Measurements from ENCODE around the gene CFAP65.

Gene CFAP65

GRCh38 chr2:219030177-219030940, 11.0 kb downstream of the CFAP65 start:
- DNase-seq = no peak

DNA sequence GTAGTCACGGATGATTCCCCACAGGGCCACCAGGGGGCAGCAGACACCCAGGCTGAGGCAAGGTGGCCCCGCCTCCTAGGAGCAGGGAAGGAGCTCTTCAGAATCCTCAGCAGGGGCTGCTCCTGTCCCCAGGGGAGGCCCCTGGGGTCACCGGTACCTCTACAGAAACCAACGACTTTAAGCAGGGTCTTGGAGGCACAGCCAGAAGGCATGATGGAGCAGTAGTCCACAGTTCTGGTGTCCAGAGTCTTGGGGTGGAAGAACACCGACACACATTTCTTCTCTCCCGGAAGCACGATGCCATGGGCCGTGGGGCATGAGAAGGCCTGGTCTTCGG, 11.5 kb downstream of the CFAP65 start:
- DNase-seq = peak; percentile 37

DNA sequence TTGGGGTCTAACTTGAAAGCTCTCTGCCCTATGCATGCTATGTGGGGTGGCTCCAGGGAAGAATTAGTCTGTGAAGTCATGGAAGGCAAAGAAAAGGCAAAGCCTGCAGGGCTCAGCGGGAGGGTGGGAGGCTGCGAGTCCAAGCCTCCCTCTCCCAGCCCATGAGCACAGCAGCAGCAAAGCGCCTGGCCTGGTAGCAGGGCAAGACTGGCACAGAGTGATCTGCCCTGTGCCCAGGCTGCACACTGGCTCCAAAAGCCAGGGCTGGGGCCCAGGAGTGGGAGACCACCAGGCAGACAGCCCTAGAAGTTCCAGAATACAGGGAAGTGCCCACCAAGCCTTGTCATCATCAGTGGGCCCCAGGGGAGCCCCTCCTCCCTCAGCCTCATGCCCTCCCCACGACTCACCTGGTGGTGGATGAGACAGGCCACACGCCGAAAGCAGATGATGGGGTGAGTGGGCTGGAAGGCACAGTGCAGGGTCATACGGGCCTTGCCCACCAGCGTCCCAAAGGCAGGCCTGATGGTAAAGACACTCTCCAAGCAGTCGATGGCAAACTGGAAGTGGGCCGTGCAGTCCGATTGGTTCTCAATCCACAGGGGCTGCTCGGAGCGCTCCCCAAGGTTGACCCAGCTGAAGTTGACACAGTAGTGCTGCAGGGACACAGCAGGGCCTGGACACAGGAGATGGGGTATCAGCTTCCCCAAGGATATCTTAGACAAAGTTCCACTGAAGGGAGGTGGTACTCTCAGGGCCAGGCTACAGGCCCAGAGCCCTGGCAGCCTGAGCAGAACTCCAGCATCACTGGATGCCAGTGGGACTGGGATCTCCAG, 12.1 kb downstream of the CFAP65 start:
- no peak for DNase-seq

DNA sequence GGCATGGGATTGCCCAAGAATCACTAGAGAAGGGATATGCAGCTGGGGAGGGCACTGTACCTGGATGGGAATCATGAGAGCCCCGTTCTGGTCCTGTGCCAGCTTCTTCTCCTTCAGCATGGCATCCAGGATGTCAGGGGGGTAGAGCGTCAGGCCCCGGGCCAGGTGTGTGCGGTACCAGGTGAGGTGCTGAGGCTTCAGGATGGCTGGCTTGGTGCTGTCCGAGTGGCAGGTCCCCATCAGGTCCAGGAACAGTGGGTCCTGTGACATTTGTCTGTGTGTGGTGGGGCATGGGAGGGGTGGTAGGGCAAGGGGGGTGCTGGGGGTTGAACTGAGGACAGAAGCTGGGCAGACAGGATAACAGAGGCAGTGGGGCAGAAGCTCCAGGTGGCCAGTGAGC, 13.2 kb downstream of the CFAP65 start:
- DNase-seq = no peak

DNA sequence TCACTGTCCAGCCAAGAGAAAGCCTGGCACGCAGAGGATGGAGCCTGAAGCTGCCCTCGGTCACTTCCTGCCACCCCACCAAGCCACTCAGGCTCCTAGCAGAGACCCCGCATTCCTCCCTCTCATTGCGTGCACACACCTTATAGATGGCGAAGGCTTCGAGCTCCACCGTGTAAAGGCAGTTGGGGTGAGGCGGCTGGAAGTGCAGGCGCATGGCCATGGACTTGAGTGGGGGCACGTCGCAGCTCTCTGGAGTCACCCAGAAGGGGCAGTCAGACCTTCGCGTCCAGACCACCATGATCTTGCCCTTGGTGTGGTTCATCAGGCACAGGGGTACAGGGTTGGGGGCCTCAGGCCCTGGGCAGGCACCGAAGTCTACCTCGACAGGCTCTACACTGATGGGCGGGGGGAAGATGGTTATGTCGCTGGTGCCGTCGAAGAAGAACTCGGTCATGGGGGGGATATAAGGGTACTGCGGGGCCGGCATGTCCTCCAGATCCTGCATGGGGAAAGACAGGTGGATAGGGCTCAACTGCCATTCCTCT, 13.7 kb downstream of the CFAP65 start:
- no peak for DNase-seq

DNA sequence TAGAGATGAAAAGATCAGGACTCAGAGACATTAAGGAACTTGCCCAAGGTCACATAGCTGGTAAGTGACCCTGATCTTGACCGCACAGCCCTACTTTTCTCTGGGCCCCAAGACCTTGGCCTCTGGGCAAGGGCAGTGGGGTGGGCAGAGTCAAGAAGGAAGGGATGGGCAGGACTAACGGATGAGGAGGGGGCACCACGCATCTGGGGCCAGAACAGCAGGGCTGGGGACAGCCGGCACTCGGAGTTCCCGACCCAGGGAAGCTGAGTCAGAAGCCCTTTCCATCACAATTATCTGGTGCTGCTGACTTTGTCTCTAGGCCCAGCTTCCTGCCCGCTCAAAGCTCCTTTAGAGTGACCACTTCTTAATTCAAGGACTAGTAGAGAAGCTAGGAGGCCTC, 14.4 kb downstream of the CFAP65 start:
- no peak for DNase-seq

DNA sequence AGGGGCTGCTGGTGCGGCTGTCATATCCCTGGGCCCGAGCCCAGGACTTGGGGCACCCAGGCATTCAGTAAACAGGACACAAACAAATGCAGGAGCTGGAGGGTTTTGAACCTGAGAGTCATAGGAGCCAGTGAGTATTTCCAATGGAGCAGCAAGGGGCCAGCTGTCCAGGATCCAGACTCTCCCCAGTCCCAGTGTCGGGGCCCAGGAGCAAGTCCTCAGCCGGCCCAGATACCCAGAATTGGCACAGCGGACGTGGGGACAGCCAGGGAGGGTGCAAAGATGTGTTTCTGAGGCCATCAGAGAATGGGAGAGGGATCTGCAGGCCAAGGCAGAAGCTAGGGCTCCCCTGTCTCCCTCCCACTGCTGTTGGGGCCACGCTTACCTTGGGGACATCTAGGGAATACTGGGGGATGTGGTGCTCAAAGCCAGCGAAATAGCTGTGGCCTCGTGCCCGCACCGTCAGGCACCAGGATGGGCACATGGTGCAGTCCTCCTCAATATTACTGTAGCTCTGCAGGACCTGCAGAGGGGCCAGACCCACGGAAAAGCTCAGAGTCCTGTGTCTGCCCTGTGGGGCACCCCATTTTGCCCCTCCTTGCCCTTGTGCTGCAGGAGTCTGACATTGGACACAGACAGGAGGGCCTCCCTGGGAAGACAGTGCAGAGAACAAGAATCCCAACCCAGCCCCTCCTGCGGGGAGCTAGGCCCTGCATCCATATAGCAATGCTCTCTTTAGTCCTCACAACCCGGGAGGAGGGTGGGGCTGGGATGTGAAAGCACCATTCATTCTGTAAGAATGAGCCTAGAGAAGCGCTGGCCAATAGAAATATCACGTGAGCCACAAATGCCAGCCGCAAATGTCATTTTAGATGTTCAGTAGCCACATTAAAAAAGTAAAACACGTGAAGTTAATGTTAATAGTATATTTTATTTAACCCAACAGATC, 15.4 kb downstream of the CFAP65 start:
- no peak for DNase-seq

GRCh38 chr2:219024059-219024458, 17.3 kb downstream of the CFAP65 start:
- DNase-seq = no peak

DNA sequence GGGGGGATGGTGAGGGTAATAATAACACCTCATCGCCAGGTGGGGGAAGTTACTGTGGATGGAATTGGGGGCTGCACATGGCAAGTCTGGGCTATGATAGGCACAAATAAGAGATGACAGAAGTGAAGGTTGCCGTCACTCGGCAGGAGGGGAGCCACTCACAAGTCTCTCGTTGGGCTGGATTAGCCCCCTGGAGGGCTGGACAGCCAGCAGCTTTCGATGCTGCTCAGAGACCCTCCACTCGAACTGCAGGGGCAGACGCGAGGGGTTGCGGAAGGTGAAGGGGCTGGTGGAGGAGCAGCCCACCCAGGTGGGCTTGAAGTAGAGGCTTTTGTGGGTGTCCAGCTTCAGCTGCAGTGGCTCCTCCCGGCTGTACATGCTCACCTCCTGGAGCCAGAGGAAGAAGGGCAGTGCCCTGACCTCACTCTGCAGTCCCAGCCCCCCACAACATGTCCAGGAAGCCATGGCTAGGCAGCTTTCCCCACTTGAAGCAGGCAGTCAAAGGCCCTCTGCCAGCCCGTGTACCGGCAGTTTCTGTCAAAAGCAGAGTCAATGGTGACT, 18.2 kb downstream of the CFAP65 start:
- DNase-seq = no peak

GRCh38 chr2:219022616-219023015, 18.7 kb downstream of the CFAP65 start:
- DNase-seq = no peak

GRCh38 chr2:219022041-219022440, 19.3 kb downstream of the CFAP65 start:
- DNase-seq = no peak

DNA sequence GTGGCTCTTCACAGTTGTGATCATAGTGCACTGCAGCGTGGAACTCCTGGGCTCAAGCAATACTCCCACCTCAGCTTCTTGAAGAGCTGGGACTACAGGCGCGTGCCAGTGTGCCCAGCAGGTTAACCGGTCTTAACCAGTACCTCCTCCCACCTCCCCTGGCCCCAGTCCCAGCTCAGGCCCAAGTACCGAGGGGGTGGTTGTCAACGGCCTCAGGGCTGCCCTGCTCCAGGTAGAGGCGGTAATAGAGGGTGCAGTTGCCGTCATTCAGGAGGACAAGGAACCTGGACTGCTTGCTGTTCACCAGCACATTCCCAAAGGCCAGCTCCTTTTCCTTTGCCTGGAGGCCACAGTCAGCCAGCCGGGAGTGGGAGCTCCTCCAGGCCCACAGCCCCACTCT, 19.7 kb downstream of the CFAP65 start:
- DNase-seq = no peak

- no peak for DNase-seq
Measured at GRCh38 chr2:219020604-219021365, 20.5 kb downstream of the CFAP65 start.

- no peak for DNase-seq
Measured at GRCh38 chr2:219019436-219019835, 21.9 kb downstream of the CFAP65 start.

DNA sequence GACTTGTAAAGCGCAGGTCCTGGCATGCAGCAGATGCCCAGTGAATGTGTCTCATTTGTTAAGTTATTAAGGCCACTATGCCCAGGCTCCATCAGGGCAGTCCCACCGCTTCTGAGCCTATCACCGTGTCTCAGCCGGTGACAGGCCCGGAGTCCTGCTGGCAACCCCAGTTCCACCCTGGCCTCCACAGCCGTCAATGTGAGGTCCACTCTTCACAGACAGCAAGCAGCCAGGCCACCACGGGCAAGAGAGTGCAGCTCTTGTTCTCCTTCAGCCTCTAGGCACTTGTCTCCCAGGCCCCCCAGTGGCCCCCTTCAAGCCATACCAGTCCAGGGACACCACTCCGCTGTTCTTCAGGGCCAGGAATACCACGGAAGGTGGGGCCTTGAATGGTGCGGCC, 22.6 kb downstream of the CFAP65 start:
- no peak for DNase-seq

DNA sequence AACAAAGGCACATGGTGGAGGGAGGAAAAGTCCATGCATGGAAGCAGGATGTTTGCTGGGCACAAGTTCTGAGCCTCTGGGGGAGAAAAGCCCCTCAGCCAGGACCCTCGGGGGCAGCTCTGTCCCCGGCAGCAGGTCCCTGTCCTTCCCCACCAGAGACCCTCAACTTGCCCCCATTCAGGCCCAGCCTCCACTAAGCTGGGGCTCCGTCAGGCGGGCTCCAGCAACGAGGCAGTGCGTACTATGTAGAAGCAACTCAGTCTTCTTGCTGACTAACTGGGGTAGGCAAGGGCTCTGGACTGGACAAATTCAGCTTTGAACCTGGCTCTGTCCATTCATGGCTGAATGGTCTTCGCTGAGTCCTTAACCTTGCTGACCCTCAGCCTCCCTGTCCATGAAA, 23.0 kb downstream of the CFAP65 start:
- no peak for DNase-seq

- DNase-seq = no peak
Measured at GRCh38 chr2:219017201-219017931, 23.9 kb downstream of the CFAP65 start.

DNA sequence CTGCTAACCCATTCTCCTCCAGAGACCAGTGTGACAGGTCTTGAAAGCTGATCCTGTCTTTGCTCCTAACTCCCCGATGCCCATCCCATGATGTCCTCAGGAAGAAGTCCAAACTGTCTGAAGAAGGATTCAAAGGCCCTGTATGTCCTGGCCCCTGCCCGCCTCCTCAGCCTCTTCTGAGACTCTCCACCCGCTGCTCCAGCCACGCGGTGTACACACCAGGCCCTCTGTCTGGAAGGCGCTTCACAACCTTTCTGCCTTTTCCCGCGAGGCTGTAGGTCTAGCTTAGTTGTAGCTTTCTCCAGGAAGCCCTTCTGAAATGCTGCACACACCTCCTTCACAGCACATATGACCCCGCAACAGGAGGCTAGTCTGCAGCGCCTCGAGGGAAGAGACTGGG, 24.6 kb downstream of the CFAP65 start:
- DNase-seq = no peak

- no peak for DNase-seq
Measured at GRCh38 chr2:219010873-219011272, 30.4 kb downstream of the CFAP65 start.

GRCh38 chr2:219010162-219010756, 31.1 kb downstream of the CFAP65 start:
- DNase-seq = no peak

GRCh38 chr2:219009294-219009693, 32.0 kb downstream of the CFAP65 start:
- DNase-seq = no peak

Data from NK-92 treated with Interleukin-12 subunit alpha and Interleukin-12 subunit beta, amount 100 ng/mL, for 24 hours (cell line).